ENCODE results near the gene DVL2.
A peak's percentile ranks its signal among the peaks of the same experiment; 100 is the strongest.

DVL2 gene

DNA sequence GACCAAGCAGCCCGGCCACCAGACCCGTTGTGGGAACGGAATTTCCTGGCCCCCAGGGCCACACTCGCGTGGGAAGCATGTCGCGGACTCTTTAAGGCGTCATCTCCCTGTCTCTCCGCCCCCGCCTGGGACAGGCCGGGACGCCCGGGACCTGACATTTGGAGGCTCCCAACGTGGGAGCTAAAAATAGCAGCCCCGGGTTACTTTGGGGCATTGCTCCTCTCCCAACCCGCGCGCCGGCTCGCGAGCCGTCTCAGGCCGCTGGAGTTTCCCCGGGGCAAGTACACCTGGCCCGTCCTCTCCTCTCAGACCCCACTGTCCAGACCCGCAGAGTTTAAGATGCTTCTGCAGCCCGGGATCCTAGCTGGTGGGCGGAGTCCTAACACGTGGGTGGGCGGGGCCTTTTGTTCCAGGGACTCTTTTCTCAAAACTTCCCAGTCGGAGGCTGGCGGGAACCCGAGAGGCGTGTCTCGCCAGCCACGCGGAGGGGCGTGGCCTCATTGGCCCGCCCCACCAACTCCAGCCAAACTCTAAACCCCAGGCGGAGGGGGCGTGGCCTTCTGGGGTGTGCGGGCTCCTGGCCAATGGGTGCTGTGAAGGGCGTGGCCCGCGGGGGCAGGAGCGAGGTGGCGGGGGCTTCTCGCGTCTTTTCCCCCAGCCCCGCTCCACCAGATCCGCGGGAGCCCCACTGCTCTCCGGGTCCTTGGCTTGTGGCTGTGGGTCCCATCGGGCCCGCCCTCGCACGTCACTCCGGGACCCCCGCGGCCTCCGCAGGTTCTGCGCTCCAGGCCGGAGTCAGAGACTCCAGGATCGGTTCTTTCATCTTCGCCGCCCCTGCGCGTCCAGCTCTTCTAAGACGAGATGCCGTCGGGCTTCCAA is 47.0 kb upstream of the DVL2 start, which contains the start of gene SLC2A4 (continued):
- TF ChIP-seq, protein P1, sequence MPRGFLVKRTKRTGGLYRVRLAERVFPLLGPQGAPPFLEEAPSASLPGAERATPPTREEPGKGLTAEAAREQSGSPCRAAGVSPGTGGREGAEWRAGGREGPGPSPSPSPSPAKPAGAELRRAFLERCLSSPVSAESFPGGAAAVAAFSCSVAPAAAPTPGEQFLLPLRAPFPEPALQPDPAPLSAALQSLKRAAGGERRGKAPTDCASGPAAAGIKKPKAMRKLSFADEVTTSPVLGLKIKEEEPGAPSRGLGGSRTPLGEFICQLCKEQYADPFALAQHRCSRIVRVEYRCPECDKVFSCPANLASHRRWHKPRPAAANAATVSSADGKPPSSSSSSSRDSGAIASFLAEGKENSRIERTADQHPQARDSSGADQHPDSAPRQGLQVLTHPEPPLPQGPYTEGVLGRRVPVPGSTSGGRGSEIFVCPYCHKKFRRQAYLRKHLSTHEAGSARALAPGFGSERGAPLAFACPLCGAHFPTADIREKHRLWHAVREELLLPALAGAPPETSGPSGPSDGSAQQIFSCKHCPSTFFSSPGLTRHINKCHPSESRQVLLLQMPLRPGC (tag by site-specific recombination; IDR thresholded peaks at IDR 0.05) = no peak
- TF ChIP-seq, protein P2, sequence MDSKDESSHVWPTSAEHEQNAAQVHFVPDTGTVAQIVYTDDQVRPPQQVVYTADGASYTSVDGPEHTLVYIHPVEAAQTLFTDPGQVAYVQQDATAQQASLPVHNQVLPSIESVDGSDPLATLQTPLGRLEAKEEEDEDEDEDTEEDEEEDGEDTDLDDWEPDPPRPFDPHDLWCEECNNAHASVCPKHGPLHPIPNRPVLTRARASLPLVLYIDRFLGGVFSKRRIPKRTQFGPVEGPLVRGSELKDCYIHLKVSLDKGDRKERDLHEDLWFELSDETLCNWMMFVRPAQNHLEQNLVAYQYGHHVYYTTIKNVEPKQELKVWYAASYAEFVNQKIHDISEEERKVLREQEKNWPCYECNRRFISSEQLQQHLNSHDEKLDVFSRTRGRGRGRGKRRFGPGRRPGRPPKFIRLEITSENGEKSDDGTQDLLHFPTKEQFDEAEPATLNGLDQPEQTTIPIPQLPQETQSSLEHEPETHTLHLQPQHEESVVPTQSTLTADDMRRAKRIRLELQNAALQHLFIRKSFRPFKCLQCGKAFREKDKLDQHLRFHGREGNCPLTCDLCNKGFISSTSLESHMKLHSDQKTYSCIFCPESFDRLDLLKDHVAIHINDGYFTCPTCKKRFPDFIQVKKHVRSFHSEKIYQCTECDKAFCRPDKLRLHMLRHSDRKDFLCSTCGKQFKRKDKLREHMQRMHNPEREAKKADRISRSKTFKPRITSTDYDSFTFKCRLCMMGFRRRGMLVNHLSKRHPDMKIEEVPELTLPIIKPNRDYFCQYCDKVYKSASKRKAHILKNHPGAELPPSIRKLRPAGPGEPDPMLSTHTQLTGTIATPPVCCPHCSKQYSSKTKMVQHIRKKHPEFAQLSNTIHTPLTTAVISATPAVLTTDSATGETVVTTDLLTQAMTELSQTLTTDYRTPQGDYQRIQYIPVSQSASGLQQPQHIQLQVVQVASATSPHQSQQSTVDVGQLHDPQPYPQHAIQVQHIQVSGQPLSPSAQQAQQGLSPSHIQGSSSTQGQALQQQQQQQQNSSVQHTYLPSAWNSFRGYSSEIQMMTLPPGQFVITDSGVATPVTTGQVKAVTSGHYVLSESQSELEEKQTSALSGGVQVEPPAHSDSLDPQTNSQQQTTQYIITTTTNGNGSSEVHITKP (tag by site-specific recombination; IDR thresholded peaks at IDR 0.05) = peak; percentile 19; the same call in 1 of the 2 replicates
- TF ChIP-seq ZFP3 (tag by site-specific recombination; IDR thresholded peaks at IDR 0.05; ENCODE audit: low read depth) = no peak
- no peak; the same call in 1 of the 2 replicates for TF ChIP-seq ZNF341 (tag by site-specific recombination; IDR thresholded peaks at IDR 0.05; ENCODE audit: low read depth)
- peak; percentile 88 for TF ChIP-seq SP2 (tag by site-specific recombination; IDR thresholded peaks at IDR 0.05)
- peak; percentile 86 for TF ChIP-seq ZBTB17 (tag by site-specific recombination; IDR thresholded peaks at IDR 0.05)
- peak; percentile 92 for TF ChIP-seq SP3 (tag by site-specific recombination; IDR thresholded peaks at IDR 0.05)
- TF ChIP-seq ZNF629 (tag by site-specific recombination; IDR thresholded peaks at IDR 0.05) = peak; percentile 73
- no peak for TF ChIP-seq ZBTB48 (tag by site-specific recombination; IDR thresholded peaks at IDR 0.05)
- TF ChIP-seq ZNF707 (tag by site-specific recombination; IDR thresholded peaks at IDR 0.05) = no peak
- peak; percentile 81 for TF ChIP-seq IKZF3 (tag by site-specific recombination; IDR thresholded peaks at IDR 0.05)
- no peak for TF ChIP-seq ZNF529 (tag by site-specific recombination; IDR thresholded peaks at IDR 0.05; ENCODE audit: insufficient replicate concordance)
- TF ChIP-seq ZBTB20 (tag by site-specific recombination; IDR thresholded peaks at IDR 0.05) = peak; percentile 57; the same call in 1 of the 2 replicates
- TF ChIP-seq ZNF146 (tag by site-specific recombination; IDR thresholded peaks at IDR 0.05) = no peak
- TF ChIP-seq ZNF324 (tag by site-specific recombination; IDR thresholded peaks at IDR 0.05) = 0 out of 2 replicates have a peak, but pooled peaks have one; percentile 25
- no peak for TF ChIP-seq ZNF416 (tag by site-specific recombination; IDR thresholded peaks at IDR 0.05)
- peak; percentile 33 for TF ChIP-seq ZNF600 (tag by site-specific recombination; IDR thresholded peaks at IDR 0.05)
- TF ChIP-seq ZNF335 (tag by site-specific recombination; conservative IDR thresholded peaks at IDR 0.05) = peak; percentile 63
- 0 out of 2 replicates have a peak, but pooled peaks have one; percentile 49 for TF ChIP-seq ZBTB7A (tag by site-specific recombination; IDR thresholded peaks at IDR 0.05; ENCODE audit: low read depth)
- TF ChIP-seq ZNF155 (tag by site-specific recombination; IDR thresholded peaks at IDR 0.05) = no peak
- no peak for TF ChIP-seq ZNF473 (tag by site-specific recombination; IDR thresholded peaks at IDR 0.05)
- peak; percentile 0; the same call in 1 of the 2 replicates for TF ChIP-seq SCRT2 (tag by site-specific recombination; IDR thresholded peaks at IDR 0.05)
- peak; percentile 72; the same call in 1 of the 2 replicates for TF ChIP-seq ZNF121 (tag by site-specific recombination; IDR thresholded peaks at IDR 0.05)
- TF ChIP-seq ZNF548 (tag by site-specific recombination; IDR thresholded peaks at IDR 0.05) = no peak; the same call in 1 of the 2 replicates
- TF ChIP-seq, protein P3, sequence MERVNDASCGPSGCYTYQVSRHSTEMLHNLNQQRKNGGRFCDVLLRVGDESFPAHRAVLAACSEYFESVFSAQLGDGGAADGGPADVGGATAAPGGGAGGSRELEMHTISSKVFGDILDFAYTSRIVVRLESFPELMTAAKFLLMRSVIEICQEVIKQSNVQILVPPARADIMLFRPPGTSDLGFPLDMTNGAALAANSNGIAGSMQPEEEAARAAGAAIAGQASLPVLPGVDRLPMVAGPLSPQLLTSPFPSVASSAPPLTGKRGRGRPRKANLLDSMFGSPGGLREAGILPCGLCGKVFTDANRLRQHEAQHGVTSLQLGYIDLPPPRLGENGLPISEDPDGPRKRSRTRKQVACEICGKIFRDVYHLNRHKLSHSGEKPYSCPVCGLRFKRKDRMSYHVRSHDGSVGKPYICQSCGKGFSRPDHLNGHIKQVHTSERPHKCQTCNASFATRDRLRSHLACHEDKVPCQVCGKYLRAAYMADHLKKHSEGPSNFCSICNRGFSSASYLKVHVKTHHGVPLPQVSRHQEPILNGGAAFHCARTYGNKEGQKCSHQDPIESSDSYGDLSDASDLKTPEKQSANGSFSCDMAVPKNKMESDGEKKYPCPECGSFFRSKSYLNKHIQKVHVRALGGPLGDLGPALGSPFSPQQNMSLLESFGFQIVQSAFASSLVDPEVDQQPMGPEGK (tag by site-specific recombination; IDR thresholded peaks at IDR 0.05) = peak; percentile 98
- TF ChIP-seq, protein P4, sequence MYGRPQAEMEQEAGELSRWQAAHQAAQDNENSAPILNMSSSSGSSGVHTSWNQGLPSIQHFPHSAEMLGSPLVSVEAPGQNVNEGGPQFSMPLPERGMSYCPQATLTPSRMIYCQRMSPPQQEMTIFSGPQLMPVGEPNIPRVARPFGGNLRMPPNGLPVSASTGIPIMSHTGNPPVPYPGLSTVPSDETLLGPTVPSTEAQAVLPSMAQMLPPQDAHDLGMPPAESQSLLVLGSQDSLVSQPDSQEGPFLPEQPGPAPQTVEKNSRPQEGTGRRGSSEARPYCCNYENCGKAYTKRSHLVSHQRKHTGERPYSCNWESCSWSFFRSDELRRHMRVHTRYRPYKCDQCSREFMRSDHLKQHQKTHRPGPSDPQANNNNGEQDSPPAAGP (tag by site-specific recombination; IDR thresholded peaks at IDR 0.05) = 0 out of 2 replicates have a peak, but pooled peaks have one; percentile 24
- TF ChIP-seq, protein P5, sequence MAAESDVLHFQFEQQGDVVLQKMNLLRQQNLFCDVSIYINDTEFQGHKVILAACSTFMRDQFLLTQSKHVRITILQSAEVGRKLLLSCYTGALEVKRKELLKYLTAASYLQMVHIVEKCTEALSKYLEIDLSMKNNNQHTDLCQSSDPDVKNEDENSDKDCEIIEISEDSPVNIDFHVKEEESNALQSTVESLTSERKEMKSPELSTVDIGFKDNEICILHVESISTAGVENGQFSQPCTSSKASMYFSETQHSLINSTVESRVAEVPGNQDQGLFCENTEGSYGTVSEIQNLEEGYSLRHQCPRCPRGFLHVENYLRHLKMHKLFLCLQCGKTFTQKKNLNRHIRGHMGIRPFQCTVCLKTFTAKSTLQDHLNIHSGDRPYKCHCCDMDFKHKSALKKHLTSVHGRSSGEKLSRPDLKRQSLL (tag by site-specific recombination; IDR thresholded peaks at IDR 0.05) = peak; percentile 85
- peak; percentile 76 for TF ChIP-seq ZFHX2 (tag by site-specific recombination; conservative IDR thresholded peaks at IDR 0.05)
- TF ChIP-seq ZNF354C (tag by site-specific recombination; IDR thresholded peaks at IDR 0.05; ENCODE audit: borderline replicate concordance, low read depth) = no peak

All from HEK293 (cell line).